GM18951 (cell line): ENCODE data around the gene ARHGAP18.

Experiments
- POLR2A ChIP-seq: IDR thresholded peaks from 4 replicates; pipeline ENCODE4 v1.6.1; 2011; ENCODE audit warnings: mild to moderate bottlenecking; ENCODE audit not compliant: insufficient read length, insufficient read depth; ENCODE audit errors: extremely low read depth
- in situ Hi-C: fragments of 300-500 bp; cut with MboI; formaldehyde crosslinking; loops from one replicate; pipeline ENCODE4 v1.12.0; 2022; ENCODE audit warnings: low sequenced_read_pairs, mixed read lengths, inconsistent platforms; ENCODE audit not compliant: unreplicated experiment

The ARHGAP18 gene

GRCh38 chr6:129709769-129710449 lies at the start of gene ARHGAP18:
TSS of gene ARHGAP18 (minus strand) at chr6:129710177. CDS start at chr6:129710136, 41 bp downstream.
- in situ Hi-C loops, result no loop called here
- peak; percentile 70 for TF ChIP-seq POLR2A

- TF ChIP-seq POLR2A, result no peak
- in situ Hi-C loops, result no loop called here
Observed at GRCh38 chr6:129755787-129756186, 45.8 kb upstream of the ARHGAP18 start.

- in situ Hi-C loops, result no loop called here
- no peak for TF ChIP-seq POLR2A
Observed at GRCh38 chr6:129754750-129755149, 44.8 kb upstream of the ARHGAP18 start.

GRCh38 chr6:129753422-129753821 lies 43.4 kb upstream of the ARHGAP18 start:
- in situ Hi-C loops, result no loop called here
- TF ChIP-seq POLR2A, result no peak

- no peak for TF ChIP-seq POLR2A
- in situ Hi-C loops, result no loop called here
Observed at GRCh38 chr6:129751384-129751783, 41.4 kb upstream of the ARHGAP18 start.

GRCh38 chr6:129750360-129750759 lies 40.4 kb upstream of the ARHGAP18 start:
- no peak for TF ChIP-seq POLR2A
- in situ Hi-C loops, result no loop called here

- TF ChIP-seq POLR2A, result no peak
- in situ Hi-C loops, result no loop called here
Observed at GRCh38 chr6:129749749-129750120, 39.8 kb upstream of the ARHGAP18 start.

GRCh38 chr6:129748901-129749748 lies 39.1 kb upstream of the ARHGAP18 start:
- TF ChIP-seq POLR2A, result no peak
- in situ Hi-C loops, result no loop called here

- peak; percentile 28 for TF ChIP-seq POLR2A
- in situ Hi-C loops, result no loop called here
Observed at GRCh38 chr6:129748212-129748900, 38.4 kb upstream of the ARHGAP18 start.

GRCh38 chr6:129747588-129748112 lies 37.7 kb upstream of the ARHGAP18 start:
- TF ChIP-seq POLR2A, result no peak
- in situ Hi-C loops, result no loop called here

- no peak for TF ChIP-seq POLR2A
- in situ Hi-C loops, result no loop called here
Observed at GRCh38 chr6:129744880-129745237, 34.9 kb upstream of the ARHGAP18 start.

- no peak for TF ChIP-seq POLR2A
- in situ Hi-C loops, result no loop called here
Observed at GRCh38 chr6:129744201-129744879, 34.4 kb upstream of the ARHGAP18 start.

GRCh38 chr6:129740013-129740412 lies 30.0 kb upstream of the ARHGAP18 start:
- TF ChIP-seq POLR2A, result no peak
- in situ Hi-C loops, result no loop called here
